H9 (cell line): ENCODE measurements around the gene RUVBL1. TPM values are rescaled to one million over a fixed set of nuclear protein-coding genes. Genes with fewer than 3 reads are reported as not detected.

Source experiments
- DNase-seq: peaks from one replicate; pipeline ENCODE4 v3.0.0-alpha.2; 2017
- H2AFZ ChIP-seq: one replicate; pipeline ENCODE4 v1.6.1; 2013; ENCODE audit warnings: mild to moderate bottlenecking, low read length, control low read depth, moderate library complexity
- H2AK5ac ChIP-seq: 2 replicates; pipeline ENCODE4 v1.6.1; 2013; ENCODE audit warnings: low read length, control low read depth, mixed read lengths; ENCODE audit not compliant: insufficient read length
- H2BK120ac ChIP-seq: one replicate; pipeline ENCODE4 v1.6.1; 2013; ENCODE audit warnings: low read depth, mild to moderate bottlenecking, low read length, control low read depth, inconsistent platforms; ENCODE audit not compliant: poor library complexity, severe bottlenecking
- H2BK12ac ChIP-seq: 2 replicates; pipeline ENCODE4 v1.6.1; 2013; ENCODE audit warnings: low read length, control low read depth, mixed read lengths, low read depth; ENCODE audit not compliant: insufficient read length
- H2BK15ac ChIP-seq: 2 replicates; pipeline ENCODE4 v1.6.1; 2013; ENCODE audit warnings: low read depth, low read length, control low read depth
- H2BK20ac ChIP-seq: one replicate; pipeline ENCODE4 v1.6.1; 2013; ENCODE audit warnings: low read depth, mild to moderate bottlenecking, low read length, control low read depth, inconsistent platforms; ENCODE audit not compliant: poor library complexity, severe bottlenecking
- H2BK5ac ChIP-seq: 2 replicates; pipeline ENCODE4 v1.6.1; 2013; ENCODE audit warnings: low read length, control low read depth, mixed read lengths; ENCODE audit not compliant: insufficient read length
- H3K14ac ChIP-seq: 2 replicates; pipeline ENCODE4 v1.6.1; 2013; ENCODE audit warnings: low read length, control low read depth; ENCODE audit not compliant: insufficient read depth
- H3K18ac ChIP-seq: 2 replicates; pipeline ENCODE4 v1.6.1; 2013; ENCODE audit warnings: low read depth, mild to moderate bottlenecking, mixed read lengths, low read length, control low read depth; ENCODE audit not compliant: insufficient read length
- H3K23ac ChIP-seq: 2 replicates; pipeline ENCODE4 v1.6.1; 2013; ENCODE audit warnings: low read length, control low read depth, mixed read lengths, low read depth; ENCODE audit not compliant: insufficient read length
- H3K23me2 ChIP-seq: 2 replicates; pipeline ENCODE4 v1.6.1; 2013; ENCODE audit warnings: low read depth, mild to moderate bottlenecking, mixed read lengths, low read length, control low read depth; ENCODE audit not compliant: insufficient read length, poor library complexity, severe bottlenecking
- H3K27ac ChIP-seq: 2 replicates; pipeline ENCODE4 v1.5.1; 2013; ENCODE audit warnings: low read length, control low read depth, mixed read lengths, low read depth; ENCODE audit not compliant: insufficient read length
- H3K27me3 ChIP-seq: 2 replicates; pipeline ENCODE4 v1.6.1; 2013; ENCODE audit warnings: low read length, control low read depth, inconsistent platforms; ENCODE audit not compliant: insufficient read depth
- H3K4ac ChIP-seq: 2 replicates; pipeline ENCODE4 v1.6.1; 2013; ENCODE audit warnings: low read depth, mild to moderate bottlenecking, control low read depth, inconsistent platforms, low read length, moderate library complexity
- H3K4me1 ChIP-seq: 2 replicates; pipeline ENCODE4 v1.6.1; 2013; ENCODE audit warnings: low read length, control low read depth, inconsistent platforms; ENCODE audit not compliant: insufficient read depth
- H3K4me2 ChIP-seq: 2 replicates; pipeline ENCODE4 v1.6.1; 2013; ENCODE audit warnings: low read length, control low read depth, mixed read lengths; ENCODE audit not compliant: insufficient read length, insufficient read depth
- H3K56ac ChIP-seq: 2 replicates; pipeline ENCODE4 v1.6.1; 2013; ENCODE audit warnings: low read depth, mild to moderate bottlenecking, mixed read lengths, low read length, control low read depth; ENCODE audit not compliant: insufficient read length
- H3K79me1 ChIP-seq: 2 replicates; pipeline ENCODE4 v1.6.1; 2013; ENCODE audit warnings: low read depth, mild to moderate bottlenecking, moderate library complexity, low read length, control low read depth, inconsistent platforms; ENCODE audit not compliant: insufficient read depth, poor library complexity, severe bottlenecking
- H3K79me2 ChIP-seq: 2 replicates; pipeline ENCODE4 v1.6.1; 2013; ENCODE audit warnings: low read length, control low read depth, inconsistent platforms; ENCODE audit not compliant: insufficient read depth
- H3K9ac ChIP-seq: 2 replicates; pipeline ENCODE4 v1.6.1; 2013; ENCODE audit warnings: low read length, control low read depth, mixed read lengths; ENCODE audit not compliant: insufficient read length; ENCODE audit errors: extremely low read depth
- H3K9me3 ChIP-seq: one replicate; pipeline ENCODE4 v1.6.1; 2013; ENCODE audit warnings: low read depth, low read length, inconsistent platforms; ENCODE audit not compliant: control insufficient read depth
- H3T11ph ChIP-seq: one replicate; pipeline ENCODE4 v1.6.1; 2013; ENCODE audit warnings: mild to moderate bottlenecking, low read length, control low read depth, inconsistent platforms
- H4K20me1 ChIP-seq: one replicate; pipeline ENCODE4 v1.6.1; 2013; ENCODE audit not compliant: control insufficient read depth, insufficient read length, insufficient read depth
- H4K5ac ChIP-seq: 2 replicates; pipeline ENCODE4 v1.6.1; 2013; ENCODE audit warnings: low read depth, mild to moderate bottlenecking, mixed read lengths, low read length, control low read depth; ENCODE audit not compliant: insufficient read length
- H4K8ac ChIP-seq: replicated peaks from 2 replicates; pipeline ENCODE4 v1.6.1; 2013; ENCODE audit warnings: low read length, control low read depth, mixed read lengths, low read depth; ENCODE audit not compliant: insufficient read length
- H4K91ac ChIP-seq: 2 replicates; pipeline ENCODE4 v1.6.1; 2013; ENCODE audit warnings: low read depth, mild to moderate bottlenecking, moderate library complexity, mixed read lengths, low read length, control low read depth; ENCODE audit not compliant: insufficient read length
- H3K27ac Mint-ChIP-seq, 3 experiments: 2 replicates in 2 of 3; 3 replicates in 1 of 3; pipeline ENCODE4 v1.8.0; 2020 to 2021; ENCODE audit warnings: mixed read lengths in 3 of 3, mild to moderate bottlenecking in 1 of 3, moderate library complexity in 1 of 3
- H3K27me3 Mint-ChIP-seq: 2 replicates; pipeline ENCODE4 v1.8.0; 2021; ENCODE audit warnings: low read depth, mild to moderate bottlenecking, moderate library complexity, mixed read lengths
- H3K36me3 Mint-ChIP-seq, 3 experiments: 2 replicates in 2 of 3; 3 replicates in 1 of 3; pipeline ENCODE4 v1.8.0; 2020 to 2021; ENCODE audit warnings: low read depth in 3 of 3, mixed read lengths in 3 of 3; ENCODE audit not compliant: insufficient read depth in 1 of 3
- H3K4me1 Mint-ChIP-seq, 2 experiments: 2 replicates each; pipeline ENCODE4 v1.8.0; 2020; ENCODE audit warnings: mixed read lengths in 2 of 2
- H3K4me3 Mint-ChIP-seq, 2 experiments: 2 replicates in 1 of 2; 3 replicates in 1 of 2; pipeline ENCODE4 v1.8.0; 2020 to 2021; ENCODE audit warnings: mild to moderate bottlenecking in 2 of 2, mixed read lengths in 2 of 2, moderate library complexity in 1 of 2
- H3K9me3 Mint-ChIP-seq, 2 experiments: 2 replicates in 1 of 2; 3 replicates in 1 of 2; pipeline ENCODE4 v1.8.0; 2020; ENCODE audit warnings: mild to moderate bottlenecking in 2 of 2, mixed read lengths in 2 of 2, moderate library complexity in 1 of 2
- CTCF ChIP-seq: fragments of 200-600 bp; sonication (generic); conservative IDR thresholded peaks from 3 replicates; pipeline ENCODE4 v1.8.0; 2021; ENCODE audit warnings: antibody characterized with exemption, mild to moderate bottlenecking
- WGBS: extraction: QIAGEN DNeasy Blood & Tissue Kit; methylation state at CpG from one replicate; pipeline ENCODE4 v1.1.7; 2013; ENCODE audit warnings: missing lambda C conversion rate, low lambda C conversion rate, mixed read lengths; ENCODE audit not compliant: insufficient read length; ENCODE audit errors: extremely low coverage; 5-methylcytosine and 5-hydroxymethylcytosine counted together
- total RNA-seq: library from RNA; stranded (reverse); gene quantifications from 2 replicates; pipeline ENCODE4 v1.2.1, GENCODE V29; 2021

Gene RUVBL1
- total RNA-seq, 1 experiment from 2014 or later = 99.6 TPM

- Histone ChIP-seq H3K27ac (no peak overlapping the region), H4K91ac (no peak overlapping the region), H3K4ac (no peak overlapping the region), H3K4me2 (no peak overlapping the region), H2AFZ (no peak overlapping the region), H3K79me1 (no peaks in the 10 kb centered on the region), H2BK20ac (no peak overlapping the region), H3K9ac (no peak overlapping the region), H3K9me3 (no peaks in the 10 kb centered on the region), H4K5ac (no peak overlapping the region), H2BK5ac (no peak overlapping the region), H3K18ac (no peak overlapping the region), H3K23me2 (no peaks in the 10 kb centered on the region), H3K27me3 (no peaks in the 10 kb centered on the region), H2BK120ac (no peak overlapping the region), H3K14ac (no peak overlapping the region), H4K8ac (no peak overlapping the region), H2BK15ac (no peak overlapping the region), H3K23ac (no peak overlapping the region), H2BK12ac (no peak overlapping the region), H3K79me2 (no peaks in the 10 kb centered on the region), H3T11ph (no peak overlapping the region), H2AK5ac (no peak overlapping the region), H4K20me1 (no peaks in the 10 kb centered on the region), H3K56ac (no peak overlapping the region), H3K4me1 (no peaks in the 10 kb centered on the region)
- Mint-ChIP-seq H3K27ac (peak overlapping the region in 1 of 3 experiments; percentile 72; a peak in 2 of 7 replicates), H3K4me3 (no peak overlapping the region), H3K27me3 (no peaks in the 10 kb centered on the region), H3K36me3 (no peaks in the 10 kb centered on the region; a peak in 1 of 7 replicates), H3K4me1 (peaks cover 24 to 26% of the 10 kb centered on the region in 2 experiments), H3K9me3 (no peaks in the 10 kb centered on the region; a peak in 1 of 5 replicates)
- DNase-seq = no peak
- no CpG with 5 or more reads among the region's 8 CpGs for WGBS
- TF ChIP-seq CTCF = no peak
Measured at GRCh38 chr3:128167646-128167972, 44.0 kb upstream of the RUVBL1 start.
